GM19239 (cell line): Measurements from ENCODE around the gene RAD54L.
"Not testable (repeated sequence)": the region's sequence is repeated elsewhere in the genome, so short reads cannot be mapped to it uniquely, and the experiment has no call there.

Experiments
- DNase-seq: peaks from one replicate; pipeline ENCODE4 v3.0.0; 2011; ENCODE audit warnings: low spot score; ENCODE audit not compliant: insufficient read length
- FAIRE-seq: peaks from 2 replicates; lab custom pipeline; 2011; peaks lifted over from hg19 to GRCh38; lab: Jason Lieb, UNC

Gene RAD54L

GRCh38 chr1:46236882-46237281 is 10.7 kb upstream of the RAD54L start:
- FAIRE-seq = no peak
- DNase-seq = no peak

- DNase-seq = not testable (repeated sequence)
Measured at GRCh38 chr1:46238865-46239264, 8.7 kb upstream of the RAD54L start.

DNA sequence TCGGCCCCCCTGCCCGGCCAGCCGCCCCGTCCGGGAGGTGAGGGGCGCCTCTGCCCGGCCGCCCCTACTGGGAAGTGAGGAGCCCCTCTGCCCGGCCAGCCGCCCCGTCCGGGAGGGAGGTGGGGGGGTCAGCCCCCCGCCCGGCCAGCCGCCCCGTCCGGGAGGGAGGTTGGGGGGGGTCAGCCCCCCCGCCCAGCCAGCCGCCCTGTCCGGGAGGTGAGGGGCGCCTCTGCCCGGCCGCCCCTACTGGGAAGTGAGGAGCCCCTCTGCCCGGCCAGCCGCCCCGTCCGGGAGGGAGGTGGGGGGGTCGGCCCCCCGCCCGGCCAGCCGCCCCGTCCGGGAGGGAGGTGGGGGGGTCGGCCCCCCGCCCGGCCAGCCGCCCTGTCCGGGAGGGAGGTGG is 5.8 kb upstream of the RAD54L start:
- FAIRE-seq, DNase-seq: not testable (repeated sequence)

More at GRCh38 chr1:46238865-46239264, 8.7 kb upstream of the RAD54L start:
- FAIRE-seq = not testable (repeated sequence)

DNA sequence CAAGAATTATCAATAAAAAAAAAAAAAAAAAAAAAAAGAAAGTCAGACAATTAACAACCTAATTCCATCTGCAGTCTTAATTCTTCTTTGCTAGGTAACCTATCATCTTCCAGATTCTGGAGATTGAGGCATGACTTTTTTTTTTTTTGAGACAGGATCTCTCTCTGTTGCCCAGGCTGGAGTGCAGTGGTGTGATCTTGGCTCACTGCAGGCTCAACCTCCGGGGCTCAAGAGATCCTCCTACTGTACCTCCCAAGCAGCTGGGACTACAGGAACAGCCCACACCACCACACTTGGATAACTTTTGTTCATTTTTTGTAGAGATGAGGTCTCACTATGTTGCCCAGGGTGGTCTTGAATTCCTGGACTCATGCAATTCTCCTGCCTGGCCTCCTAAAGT is 4.6 kb upstream of the RAD54L start:
- FAIRE-seq (no peak), DNase-seq (no peak)

GRCh38 chr1:46243831-46244230 is 3.7 kb upstream of the RAD54L start:
- not testable (repeated sequence) for FAIRE-seq, DNase-seq

GRCh38 chr1:46244656-46245371 is 2.7 kb upstream of the RAD54L start:
- DNase-seq (peak; percentile 56), FAIRE-seq (no peak)

- not testable (repeated sequence) for DNase-seq, FAIRE-seq
Measured at GRCh38 chr1:46246136-46246535, 1.4 kb upstream of the RAD54L start.

DNA sequence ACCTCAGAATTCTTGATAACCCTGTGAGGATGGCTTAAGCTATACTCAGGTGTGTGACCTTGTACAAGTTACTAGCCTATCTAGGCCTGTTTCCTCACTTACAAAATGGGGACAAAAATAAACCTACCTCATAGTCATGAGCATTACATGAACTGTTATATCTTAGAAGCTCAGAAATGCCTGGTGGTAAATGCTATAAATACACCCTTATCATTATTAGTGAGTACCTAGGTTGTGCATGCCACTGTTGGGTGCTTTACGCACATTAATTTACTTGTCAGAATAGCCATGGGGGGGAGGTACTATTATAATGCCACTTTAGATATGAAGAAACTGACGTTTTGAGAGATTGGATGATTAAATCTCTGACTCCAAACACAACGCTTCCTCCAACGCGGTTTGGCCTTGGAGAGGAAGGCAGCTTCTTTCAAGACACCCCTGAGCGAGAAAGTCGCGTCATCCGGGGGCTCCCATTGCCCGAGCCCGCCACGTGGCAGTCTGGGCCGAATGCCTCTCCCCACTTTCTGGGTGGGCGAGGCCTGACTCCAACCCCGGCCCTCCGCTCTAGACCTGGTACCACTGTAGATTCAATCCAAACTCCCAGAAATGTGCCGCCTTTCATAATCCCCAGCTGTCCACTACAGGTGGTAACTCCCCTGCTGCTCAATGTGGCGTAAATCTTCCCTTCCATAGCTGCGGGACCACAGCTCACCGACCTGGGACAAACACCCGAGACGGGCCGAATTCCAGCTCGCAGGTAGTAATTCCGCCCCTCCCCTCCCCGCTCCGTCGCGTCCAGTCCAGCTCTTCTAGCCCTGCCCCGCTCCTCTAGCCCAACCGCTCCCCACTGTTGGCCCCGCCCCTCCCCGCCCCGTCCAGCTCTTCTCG is 771 bp upstream of the RAD54L start:
- DNase-seq (peak; percentile 8), FAIRE-seq (peak; percentile 51)

DNA sequence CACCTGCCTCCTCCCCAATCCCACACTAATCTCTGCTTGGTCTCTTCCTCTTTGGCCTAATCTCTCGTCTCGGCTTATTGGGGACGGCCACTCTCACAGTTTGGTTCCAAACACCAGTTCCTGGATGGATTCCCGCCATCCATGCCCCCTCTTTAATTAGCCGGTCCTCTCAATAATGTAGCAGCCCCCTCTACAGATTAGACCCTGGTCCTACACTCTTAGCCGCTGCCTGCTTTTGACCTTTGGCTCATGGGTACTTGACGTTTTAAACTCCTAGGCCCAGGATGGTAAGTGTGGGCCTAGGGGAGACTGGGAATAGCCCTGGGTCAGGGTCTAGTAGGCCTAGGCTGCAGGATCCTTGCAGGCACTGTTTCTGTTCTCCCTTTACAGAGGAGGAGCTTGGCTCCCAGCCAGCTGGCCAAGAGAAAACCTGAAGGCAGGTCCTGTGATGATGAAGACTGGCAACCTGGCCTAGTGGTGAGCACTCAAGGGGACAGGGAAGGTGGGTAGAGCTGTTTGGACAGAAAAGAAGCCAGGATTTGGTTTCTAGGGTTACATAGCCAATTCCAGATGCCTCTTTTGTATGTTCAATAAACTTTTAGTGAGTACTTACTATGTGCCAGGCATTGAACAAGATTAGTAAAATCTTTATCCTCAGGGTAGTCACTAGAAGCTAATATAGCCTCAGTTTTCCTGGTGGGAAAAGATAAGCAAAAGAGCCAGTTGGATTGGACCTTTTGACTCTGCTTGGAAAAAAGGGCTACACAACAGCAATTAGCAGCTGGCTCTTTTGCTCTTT is 758 bp downstream of the RAD54L start:
- DNase-seq (peak; percentile 16), FAIRE-seq (no peak)

DNA sequence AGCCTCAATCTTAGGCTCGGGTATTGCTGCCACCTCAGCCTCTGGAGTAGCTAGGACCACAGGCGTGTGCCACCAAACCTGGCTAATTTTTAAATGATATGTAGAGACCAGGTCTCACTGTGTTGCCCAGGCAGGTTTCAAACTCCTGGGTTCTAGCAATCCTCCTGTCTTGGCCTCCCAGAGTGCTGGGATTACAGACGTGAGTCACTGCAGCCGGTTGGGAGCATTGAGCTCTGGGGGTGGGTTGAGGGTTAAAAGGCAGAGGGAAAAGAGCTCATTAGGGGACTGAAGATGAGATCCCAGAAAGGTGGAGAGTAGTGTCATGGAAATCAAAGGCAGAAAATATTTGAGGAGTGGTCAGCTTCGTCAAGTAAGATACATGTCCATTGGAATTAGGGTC is 7.1 kb downstream of the RAD54L start:
- FAIRE-seq = no peak
- no peak for DNase-seq

GRCh38 chr1:46256523-46256922 is 9.0 kb downstream of the RAD54L start:
- DNase-seq (no peak), FAIRE-seq (no peak)

- no peak for FAIRE-seq
- DNase-seq = no peak
Measured at GRCh38 chr1:46262508-46262907, 14.9 kb downstream of the RAD54L start.

DNA sequence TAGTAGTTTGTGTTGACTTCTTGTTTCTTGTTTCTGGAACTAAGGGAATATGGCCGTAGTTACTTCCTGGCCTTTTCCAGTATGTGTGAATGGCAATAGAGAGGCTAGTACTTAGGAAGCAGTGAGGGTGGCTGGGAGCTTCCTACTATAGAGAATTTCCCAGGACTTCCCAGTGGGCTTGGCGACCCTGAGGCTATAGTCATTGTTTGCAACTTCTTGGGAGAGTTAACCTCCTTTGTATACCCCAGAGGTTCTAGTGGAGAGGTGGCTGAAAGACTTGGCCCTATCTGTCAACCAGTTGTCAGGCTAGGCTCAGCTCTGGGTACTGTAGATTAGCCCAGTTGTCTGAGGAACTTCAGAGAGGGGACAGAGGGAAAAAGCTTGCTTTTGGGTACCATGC is 15.6 kb downstream of the RAD54L start:
- no peak for DNase-seq
- no peak for FAIRE-seq

DNA sequence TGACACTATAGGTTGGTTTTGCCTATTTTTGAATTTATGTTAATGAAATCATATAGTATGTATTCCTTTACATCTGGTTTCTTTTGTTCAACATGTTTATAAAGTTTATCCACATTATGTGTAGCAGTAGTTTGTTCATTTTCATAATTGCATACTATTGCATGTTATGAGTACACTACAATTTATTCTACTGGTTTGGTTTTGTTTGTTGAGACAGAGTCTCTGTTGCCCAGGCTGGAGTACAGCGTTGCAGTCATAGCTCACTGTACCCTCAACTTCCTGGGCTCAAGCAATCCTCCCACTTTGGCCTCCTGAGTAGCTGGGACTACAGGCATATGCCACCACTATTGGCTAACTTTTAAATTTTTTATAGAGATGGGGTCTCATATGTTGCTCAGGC is 21.0 kb downstream of the RAD54L start:
- DNase-seq (no peak), FAIRE-seq (no peak)

- DNase-seq (no peak), FAIRE-seq (no peak)
Measured at GRCh38 chr1:46274225-46275029, 26.9 kb downstream of the RAD54L start.

DNA sequence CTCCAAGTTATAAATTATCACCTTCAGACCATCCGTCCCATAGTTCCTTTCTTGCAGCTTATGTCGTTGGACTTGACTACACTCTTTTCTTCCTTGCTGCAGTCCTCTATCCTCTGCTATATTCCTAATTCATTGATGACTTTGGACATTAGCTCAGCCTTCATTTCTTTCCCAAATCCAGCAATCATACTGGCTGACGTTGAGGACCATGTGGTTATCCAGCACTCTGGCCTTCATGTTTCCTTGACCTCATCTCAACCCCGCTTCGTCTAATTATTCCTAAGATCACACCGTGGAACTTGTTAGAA is 27.4 kb downstream of the RAD54L start:
- FAIRE-seq = no peak
- DNase-seq = no peak

GRCh38 chr1:46277658-46278373 is 30.3 kb downstream of the RAD54L start:
- DNase-seq = no peak
- FAIRE-seq = no peak

DNA sequence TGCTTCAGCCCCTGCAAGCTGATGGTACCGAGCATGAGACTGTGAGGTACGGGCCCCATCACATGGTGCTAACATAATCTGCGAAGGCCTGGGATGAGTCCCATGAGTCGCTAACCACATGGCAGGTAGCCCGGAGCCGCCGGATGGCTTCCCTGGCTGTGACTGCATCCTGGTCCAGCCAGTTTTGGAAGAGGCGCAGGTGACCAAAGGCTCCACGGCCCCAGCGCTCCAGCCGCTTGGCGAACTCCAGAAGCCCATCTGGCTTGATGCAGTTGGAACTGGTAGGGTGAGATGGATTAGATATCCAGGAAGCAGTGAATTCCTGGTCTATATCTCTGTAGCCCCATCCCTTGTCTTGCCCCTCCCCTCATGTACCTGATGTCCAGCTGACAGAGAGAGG is 31.2 kb downstream of the RAD54L start:
- no peak for DNase-seq
- no peak for FAIRE-seq

GRCh38 chr1:46280092-46280491 is 32.5 kb downstream of the RAD54L start:
- no peak for FAIRE-seq

More at GRCh38 chr1:46280092-46280491, 32.5 kb downstream of the RAD54L start:
- DNase-seq = no peak
